Esophagus mucosa (tissue), 1 donor: ENCODE data around the gene SNX14. TPM values are rescaled to one million over a fixed set of nuclear protein-coding genes. Genes with fewer than 3 reads are reported as not detected.
A peak's percentile ranks its signal among the peaks of the same experiment; 100 is the strongest.

Experiments used
- ATAC-seq: fragments of 200-7000 bp; cut with Tn5 transposase; one replicate; pipeline ENCODE4 v1.9.1; 2020
- total RNA-seq: library from RNA; stranded (reverse); gene quantifications from one replicate; pipeline ENCODE4 v1.2.4, GENCODE V29; 2023
- donor health status: DM: yes; HTN: yes; CAD: no.

SNX14 gene, protein sequence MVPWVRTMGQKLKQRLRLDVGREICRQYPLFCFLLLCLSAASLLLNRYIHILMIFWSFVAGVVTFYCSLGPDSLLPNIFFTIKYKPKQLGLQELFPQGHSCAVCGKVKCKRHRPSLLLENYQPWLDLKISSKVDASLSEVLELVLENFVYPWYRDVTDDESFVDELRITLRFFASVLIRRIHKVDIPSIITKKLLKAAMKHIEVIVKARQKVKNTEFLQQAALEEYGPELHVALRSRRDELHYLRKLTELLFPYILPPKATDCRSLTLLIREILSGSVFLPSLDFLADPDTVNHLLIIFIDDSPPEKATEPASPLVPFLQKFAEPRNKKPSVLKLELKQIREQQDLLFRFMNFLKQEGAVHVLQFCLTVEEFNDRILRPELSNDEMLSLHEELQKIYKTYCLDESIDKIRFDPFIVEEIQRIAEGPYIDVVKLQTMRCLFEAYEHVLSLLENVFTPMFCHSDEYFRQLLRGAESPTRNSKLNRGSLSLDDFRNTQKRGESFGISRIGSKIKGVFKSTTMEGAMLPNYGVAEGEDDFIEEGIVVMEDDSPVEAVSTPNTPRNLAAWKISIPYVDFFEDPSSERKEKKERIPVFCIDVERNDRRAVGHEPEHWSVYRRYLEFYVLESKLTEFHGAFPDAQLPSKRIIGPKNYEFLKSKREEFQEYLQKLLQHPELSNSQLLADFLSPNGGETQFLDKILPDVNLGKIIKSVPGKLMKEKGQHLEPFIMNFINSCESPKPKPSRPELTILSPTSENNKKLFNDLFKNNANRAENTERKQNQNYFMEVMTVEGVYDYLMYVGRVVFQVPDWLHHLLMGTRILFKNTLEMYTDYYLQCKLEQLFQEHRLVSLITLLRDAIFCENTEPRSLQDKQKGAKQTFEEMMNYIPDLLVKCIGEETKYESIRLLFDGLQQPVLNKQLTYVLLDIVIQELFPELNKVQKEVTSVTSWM
- total RNA-seq, result 35.2 TPM

DNA sequence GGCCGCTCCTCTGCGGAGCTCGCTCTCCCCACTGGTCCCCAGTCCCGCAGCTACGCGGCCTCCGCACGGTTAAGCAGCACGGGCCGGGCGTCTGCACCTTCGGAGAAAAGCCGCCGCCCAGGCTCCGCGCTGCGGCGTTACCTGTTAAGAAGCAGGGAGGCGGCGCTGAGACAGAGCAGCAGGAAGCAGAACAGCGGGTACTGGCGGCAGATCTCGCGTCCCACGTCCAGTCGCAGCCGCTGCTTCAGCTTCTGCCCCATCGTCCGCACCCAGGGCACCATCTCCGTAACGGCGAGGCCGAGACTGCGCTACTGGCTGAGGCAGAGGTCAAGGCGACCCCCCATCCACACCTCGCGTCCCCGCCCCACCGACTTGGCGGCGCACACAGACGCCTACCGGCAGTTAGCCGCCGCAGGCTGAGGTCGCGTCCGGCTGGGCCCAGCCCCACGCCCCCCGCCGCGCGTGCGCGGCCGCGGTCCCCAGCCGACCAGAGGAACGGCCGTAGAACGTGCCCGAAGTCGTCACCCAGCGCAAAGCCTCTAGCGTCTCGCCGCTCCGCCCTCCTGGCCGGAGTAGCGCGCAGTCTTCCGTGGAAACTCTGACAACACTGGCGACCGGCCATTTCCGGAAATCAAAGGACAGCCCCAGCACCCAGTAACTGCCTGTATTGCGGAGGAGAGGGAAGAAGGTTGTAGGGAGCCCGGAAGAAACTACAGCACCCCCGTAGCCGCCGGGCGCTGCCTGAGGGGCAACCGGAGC is at the start of gene SNX14:
SNX14 (minus strand) TSS at position 421 of the 759 bp plus-strand sequence; CDS start at position 281, 140 bp downstream.
- peak; percentile 95 for ATAC-seq

DNA sequence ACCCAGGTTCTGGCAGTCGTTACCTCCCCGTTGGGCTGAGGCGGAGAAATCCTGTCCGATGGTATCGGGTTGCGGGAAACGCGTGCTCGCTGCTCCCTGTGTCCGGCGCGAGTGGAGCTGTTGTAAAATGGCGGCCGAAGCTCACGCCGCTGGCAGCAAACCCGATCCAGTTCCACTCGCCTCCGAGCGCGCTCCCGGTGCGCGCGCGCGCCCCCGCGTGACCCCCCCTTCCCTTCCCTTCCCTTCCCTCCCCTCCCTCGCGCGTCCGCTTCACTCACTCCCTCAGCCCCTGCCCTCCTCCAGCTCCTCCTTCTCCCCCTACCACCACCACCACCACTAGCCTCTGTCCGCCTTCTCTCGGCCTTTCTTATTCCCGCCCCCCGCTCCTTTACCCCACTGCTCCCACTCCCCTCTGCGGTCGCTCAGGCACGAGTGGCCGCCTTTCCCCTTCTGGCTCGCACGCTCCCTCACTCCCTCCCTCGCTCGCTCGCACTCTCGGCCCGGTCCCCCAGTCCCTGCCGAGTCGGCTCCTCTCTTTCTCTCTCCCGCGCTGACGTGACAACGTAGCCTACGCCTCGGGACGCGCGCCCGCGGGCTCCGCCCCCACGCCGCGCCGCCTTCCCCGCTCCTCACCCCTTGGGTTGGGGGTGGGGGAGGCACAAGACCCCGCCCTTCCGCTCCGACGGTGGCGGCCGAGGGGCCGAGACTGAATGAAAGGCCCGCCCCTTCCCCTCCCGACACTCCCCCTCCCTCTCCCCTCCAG is 49.3 kb upstream of the SNX14 start, which contains the start of gene SYNCRIP:
SYNCRIP (minus strand) TSS at position 113 of the 763 bp plus-strand sequence. CDS start 1,447 bp downstream, outside the sequence.
- peak; percentile 94 for ATAC-seq

DNA sequence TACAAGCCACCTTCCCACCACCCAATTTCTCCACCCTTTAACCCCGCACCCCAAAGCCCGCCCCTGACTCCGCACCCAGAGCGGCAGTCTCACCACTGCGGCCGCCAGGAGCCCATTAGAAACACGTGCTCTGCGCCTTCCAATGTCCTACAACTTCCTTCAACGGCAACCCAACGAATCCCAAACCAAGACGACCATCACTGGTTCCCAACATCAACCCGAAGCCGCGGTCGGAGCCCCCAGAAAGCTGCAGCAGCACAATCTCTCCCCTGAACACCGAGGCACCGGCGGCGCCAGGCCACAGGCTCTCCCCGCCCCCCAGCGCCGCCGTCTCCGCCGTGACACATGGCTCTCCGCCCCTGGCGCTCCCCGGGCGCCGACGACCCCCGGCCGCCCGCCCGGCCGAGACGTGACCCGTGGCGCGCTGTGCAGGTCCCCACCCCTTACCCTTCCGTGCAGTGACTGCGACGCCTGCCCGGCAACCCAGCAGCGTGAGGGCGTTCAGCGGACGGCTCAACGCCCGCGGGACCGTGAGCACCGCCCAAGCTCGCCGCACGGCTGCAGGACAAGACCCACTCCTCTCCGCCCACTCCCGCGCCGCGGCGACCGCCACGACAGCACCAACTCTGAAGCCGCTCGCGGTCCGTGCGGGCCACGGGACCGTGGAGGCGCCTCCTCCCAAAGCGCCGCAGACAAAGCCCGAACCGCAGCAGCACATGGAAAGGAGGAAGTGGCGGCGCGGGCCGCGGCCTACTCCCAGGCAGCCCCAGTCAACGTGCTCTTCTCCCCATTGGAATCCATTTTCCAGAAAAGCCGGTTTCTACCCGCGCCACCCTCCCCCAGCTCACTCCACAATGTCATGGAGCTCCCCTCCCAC is 48.5 kb upstream of the SNX14 start:
- peak; percentile 8 for ATAC-seq

GRCh38 chr6:85641522-85641896 is 47.9 kb upstream of the SNX14 start:
- ATAC-seq, result no peak

DNA sequence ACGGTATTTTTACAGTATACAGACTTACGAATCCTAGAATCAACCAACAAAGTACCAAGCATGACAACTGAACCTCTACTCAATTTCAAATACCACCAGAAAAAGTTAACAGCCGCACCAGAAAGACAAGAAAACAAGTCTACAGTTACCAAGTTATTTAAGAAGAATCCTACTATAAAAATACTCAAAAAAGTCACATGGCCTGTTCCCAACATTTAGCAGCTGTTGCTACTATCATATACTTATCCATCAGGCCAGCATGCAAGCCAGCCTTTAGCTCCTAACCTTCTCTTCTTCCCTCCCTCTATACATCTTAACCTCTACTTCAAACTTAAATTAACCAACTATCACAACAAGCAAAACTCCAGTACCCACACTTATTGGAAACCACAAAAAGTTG is 47.2 kb upstream of the SNX14 start:
- no peak for ATAC-seq

DNA sequence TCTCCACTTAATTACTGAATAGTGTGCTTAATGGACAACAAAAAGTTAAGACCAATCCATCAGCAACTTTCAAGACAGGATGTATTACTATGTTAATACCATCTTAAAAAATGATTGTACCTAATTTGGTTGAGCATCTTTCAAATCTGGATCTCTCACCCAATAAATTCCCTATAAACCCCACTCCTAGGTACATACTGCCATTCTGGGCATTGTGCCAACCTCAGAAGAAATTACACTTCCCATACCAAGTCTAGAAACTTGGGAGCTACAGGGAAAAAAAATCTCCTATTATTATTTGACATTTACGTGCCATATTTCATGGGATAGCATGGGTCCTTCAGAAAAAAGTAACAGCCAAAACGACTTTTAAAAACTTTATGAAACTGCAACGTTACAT is 43.9 kb upstream of the SNX14 start:
- ATAC-seq, result no peak

DNA sequence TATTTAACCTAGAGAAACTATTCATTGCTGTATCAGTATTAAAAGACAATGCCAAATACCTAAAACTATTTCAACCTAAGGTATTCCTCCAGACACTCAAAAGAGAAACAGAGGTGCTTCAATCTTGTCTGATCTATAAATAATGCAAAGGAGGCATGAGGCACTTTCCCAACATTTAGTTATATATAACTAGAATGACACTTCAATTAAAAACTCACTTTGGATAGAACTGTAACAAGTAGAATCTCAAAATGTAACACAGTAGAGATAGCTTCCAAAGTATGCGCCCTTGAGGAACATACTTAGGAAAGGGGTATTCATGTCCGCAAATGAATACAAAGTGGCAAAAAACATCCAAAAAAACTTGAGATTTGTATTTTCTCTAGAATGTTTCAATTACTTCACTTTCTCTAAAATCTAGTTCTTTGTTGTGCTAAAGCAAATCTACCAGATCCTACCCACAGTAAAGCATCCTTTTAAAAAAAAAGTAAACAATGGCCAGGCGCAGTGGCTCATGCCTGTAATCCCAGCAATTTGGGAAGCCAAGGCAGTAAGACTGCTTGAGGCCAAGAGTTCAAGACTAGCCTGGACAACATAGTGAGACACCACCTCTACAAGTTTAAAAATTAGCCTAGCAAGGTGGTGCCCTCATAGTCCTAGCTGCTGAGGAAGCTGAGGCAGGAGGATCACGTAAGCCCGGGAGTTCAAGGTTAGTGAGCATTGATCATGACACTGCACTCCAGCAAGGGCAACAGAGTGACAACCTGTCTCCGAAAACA is 38.7 kb upstream of the SNX14 start:
- no peak for ATAC-seq

- ATAC-seq, result peak; percentile 26
Measured at GRCh38 chr6:85631117-85631516, 37.5 kb upstream of the SNX14 start.

GRCh38 chr6:85628353-85628752 is 34.7 kb upstream of the SNX14 start:
- ATAC-seq, result no peak

- no peak for ATAC-seq
Measured at GRCh38 chr6:85620308-85620707, 26.6 kb upstream of the SNX14 start.

GRCh38 chr6:85614780-85615179 is 21.1 kb upstream of the SNX14 start:
- ATAC-seq, result peak; percentile 13

DNA sequence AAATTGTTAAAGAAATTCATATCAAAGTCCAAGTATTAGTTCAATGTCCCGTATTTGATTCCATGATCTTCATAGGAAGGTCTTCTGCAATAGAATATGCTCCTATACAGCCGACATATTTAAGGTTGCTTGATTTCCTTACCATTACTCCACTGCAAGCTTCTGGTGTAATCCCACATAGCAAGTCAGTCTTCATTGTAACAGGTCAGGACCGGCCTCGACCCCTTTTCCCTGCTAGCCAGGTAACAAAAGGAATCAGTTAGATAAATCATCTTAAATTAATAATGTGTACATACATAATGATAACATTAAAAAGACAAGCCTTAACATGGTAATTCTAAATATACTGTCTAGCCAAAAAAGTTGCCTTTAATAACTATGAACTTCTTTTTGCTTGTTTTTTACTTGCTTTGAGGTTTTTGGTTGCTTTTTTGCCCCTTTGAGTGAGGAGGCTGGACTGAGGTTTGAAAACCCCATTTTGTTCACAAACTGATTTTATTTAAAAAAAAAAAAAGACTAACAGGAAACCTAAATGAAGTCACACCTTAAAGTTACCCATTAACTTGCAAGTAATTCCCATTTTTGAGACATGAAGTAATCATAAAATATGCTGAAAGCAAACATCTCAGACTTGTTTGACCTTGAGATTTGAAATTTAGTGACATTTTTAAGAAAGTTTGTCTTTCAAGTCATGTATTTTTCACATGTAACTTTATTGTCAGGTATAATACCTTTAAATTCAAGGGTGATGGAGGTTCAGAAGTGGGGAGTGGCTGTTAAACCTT is 19.2 kb upstream of the SNX14 start:
- ATAC-seq, result no peak

- ATAC-seq, result no peak
Measured at GRCh38 chr6:85610182-85610895, 16.7 kb upstream of the SNX14 start.

- no peak for ATAC-seq
Measured at GRCh38 chr6:85602100-85602499, 8.4 kb upstream of the SNX14 start.

- peak; percentile 12 for ATAC-seq
Measured at GRCh38 chr6:85600713-85601313, 7.2 kb upstream of the SNX14 start.

- no peak for ATAC-seq
Measured at GRCh38 chr6:85594197-85594930, 706 bp upstream of the SNX14 start.

- no peak for ATAC-seq
Measured at GRCh38 chr6:85592033-85592432, 1.6 kb downstream of the SNX14 start.
